ENCODE measurements around the gene MYOM3.
A peak's percentile ranks its signal among the peaks of the same experiment; 100 is the strongest.

The MYOM3 gene

DNA sequence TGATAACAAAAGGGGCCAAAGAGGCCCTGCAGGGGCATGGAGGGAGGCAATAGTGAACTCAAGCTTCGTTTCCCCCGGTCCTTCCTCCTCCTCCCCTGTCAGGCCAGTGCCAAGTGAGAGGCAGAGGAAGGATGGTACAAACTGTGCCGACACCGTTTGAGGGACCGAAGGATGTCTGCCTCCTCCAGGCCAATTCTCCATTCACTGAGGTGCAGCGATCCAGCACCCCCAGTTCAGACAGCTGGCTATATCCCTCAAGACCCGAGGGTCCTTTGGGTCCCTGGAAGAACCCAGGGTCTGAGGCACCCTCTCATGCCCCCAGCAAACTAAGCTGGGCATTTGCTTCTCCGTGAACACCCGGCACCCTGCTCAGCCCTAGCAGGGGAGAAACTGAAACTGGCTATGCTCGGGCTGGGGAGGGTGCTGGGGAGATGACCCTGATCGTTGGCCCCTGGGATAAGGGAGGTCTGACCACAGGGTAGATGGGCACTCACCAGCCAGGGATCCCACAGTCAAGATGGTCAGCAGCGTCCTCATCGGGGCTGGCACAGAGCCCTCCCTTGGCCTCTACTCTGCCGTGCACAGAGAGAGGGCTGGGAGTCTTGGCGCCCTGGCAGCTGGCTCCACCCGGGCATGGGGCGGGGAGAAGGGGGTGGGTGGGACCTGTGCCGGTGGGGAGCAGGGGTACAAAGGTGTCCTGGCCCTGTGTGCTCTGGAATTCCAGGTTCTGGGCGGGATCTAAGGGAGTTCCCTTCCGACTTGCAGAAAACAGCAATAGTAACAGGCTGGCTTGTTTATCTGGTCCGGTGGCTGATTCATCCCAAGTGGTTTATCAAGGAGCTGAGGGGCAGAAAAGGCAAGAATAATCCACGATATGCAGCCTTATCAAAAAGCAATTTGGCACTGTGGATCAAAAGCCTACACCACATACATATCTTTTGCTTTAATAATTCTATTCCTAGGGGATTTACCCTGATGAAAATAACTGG is 30.9 kb upstream of the MYOM3 start, which contains the start of gene IL22RA1:
TSS of gene IL22RA1 (minus strand) at position 595 of the 989 bp plus-strand sequence. CDS start at position 537, 58 bp downstream.
- TF ChIP-seq ZFX (IDR thresholded peaks at IDR 0.05), result no peak
- TF ChIP-seq, protein P1, sequence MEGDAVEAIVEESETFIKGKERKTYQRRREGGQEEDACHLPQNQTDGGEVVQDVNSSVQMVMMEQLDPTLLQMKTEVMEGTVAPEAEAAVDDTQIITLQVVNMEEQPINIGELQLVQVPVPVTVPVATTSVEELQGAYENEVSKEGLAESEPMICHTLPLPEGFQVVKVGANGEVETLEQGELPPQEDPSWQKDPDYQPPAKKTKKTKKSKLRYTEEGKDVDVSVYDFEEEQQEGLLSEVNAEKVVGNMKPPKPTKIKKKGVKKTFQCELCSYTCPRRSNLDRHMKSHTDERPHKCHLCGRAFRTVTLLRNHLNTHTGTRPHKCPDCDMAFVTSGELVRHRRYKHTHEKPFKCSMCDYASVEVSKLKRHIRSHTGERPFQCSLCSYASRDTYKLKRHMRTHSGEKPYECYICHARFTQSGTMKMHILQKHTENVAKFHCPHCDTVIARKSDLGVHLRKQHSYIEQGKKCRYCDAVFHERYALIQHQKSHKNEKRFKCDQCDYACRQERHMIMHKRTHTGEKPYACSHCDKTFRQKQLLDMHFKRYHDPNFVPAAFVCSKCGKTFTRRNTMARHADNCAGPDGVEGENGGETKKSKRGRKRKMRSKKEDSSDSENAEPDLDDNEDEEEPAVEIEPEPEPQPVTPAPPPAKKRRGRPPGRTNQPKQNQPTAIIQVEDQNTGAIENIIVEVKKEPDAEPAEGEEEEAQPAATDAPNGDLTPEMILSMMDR (conservative IDR thresholded peaks at IDR 0.05), result no peak
- H3K27ac ChIP-seq, result peak within 1 kb of the TSS; percentile 32; the same call in 1 of the 2 replicates

DNA sequence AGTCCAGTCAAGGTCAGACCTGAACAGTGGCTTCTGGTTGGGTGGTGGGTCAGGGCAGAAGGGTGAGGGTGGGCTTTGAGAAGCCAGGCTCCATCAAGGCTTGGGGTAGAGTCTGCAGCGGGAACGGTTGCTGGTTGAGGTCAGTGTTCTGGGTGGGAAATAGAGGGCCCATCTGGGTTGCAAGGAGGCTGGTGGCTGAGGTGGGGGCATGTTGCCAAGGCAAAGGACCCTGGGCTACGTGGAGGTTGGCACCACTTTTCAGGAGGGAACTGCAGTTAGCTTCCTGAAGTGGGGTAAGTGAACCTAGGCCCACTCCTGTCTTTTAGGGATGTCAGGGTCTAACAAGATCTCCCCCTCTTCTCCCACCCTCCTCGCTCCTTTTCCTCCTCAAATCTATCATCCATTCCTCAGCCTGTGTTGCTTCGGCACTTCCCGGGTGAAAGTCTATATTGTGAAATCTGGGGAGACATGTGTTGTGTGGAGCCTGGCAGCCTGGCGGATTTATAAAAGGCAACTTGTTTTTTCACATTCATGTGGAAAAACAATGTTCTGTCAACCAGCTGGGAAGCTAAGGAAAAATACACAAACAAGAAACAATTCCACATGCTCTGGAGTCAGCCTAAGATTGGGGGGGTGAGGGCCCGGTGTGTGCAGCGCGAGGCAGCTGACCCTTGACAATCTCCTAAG is 29.5 kb upstream of the MYOM3 start:
- H3K27ac ChIP-seq, result no peak overlapping the region
- TF ChIP-seq, protein P1 (conservative IDR thresholded peaks at IDR 0.05), result no peak
- TF ChIP-seq ZFX (IDR thresholded peaks at IDR 0.05), result no peak

DNA sequence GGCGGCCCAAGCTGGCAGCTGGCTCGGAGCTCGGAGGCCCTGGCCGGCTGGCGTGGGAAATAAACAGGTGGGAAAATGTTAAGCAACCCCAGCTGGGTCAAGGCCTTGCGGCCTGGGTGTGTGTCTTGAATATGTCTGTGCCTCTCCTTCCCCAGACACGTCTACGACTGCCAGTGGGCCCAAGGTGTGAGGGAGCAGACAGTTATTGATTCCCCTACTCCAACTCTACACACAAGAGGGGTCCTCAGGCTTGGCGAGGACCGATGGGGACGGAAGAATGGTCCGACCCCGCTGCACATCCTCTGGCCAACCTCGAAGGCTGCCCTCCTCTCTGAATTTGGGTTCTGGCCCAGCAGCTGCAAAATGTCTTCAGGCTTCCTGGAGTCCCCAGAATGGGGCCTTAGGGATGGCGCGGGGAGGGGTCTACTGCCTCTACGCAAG is 28.8 kb upstream of the MYOM3 start:
- H3K27ac ChIP-seq, result no peak overlapping the region
- TF ChIP-seq, protein P1 (conservative IDR thresholded peaks at IDR 0.05), result no peak
- TF ChIP-seq ZFX (IDR thresholded peaks at IDR 0.05), result no peak

DNA sequence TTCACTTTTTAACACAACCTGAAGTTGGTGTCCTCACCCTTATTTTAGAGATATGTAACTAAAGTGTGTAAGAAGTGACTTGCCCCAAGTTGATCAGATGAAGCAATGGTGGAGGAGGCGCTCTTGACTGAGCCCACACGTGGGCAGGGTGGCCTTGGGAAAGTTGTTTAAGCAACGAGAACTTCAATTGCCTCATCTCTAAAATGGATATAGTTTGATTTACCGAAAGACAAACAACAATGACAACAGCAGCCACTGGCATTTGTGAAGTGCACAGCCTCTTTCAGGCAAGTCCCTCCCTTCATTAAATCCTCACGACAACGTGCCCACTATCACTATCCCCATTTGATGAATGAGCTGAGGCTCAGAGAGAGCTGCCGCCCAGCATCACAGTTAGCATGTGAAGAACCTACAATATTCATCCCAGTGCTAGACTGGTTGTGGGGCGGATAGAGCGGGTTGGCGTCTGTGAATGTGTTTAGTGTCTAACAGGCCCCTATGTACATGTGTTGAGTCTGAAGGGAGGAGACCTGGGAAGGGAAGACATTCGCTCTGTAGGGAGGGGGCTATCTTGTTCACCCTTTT is 28.0 kb upstream of the MYOM3 start:
- TF ChIP-seq, protein P1 (conservative IDR thresholded peaks at IDR 0.05), result no peak
- TF ChIP-seq ZFX (IDR thresholded peaks at IDR 0.05), result no peak

DNA sequence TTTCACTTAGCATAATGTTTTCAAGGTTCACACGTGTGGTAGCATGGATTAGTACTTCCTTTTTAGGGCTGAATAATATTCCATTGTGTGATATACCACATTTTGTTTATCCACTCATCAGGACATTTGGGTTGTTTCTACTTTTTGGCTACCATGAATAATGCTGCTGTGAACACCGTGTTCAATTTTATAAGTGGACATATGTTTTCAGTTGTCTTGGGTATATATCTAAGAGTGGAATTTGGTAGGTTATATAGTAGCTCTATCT is 27.2 kb upstream of the MYOM3 start:
- H3K27ac ChIP-seq, result no peak overlapping the region
- TF ChIP-seq, protein P1 (conservative IDR thresholded peaks at IDR 0.05), result no peak
- no peak for TF ChIP-seq ZFX (IDR thresholded peaks at IDR 0.05)

More for the DNA sequence above, 28.0 kb upstream of the MYOM3 start:
- no peak overlapping the region for H3K27ac ChIP-seq

DNA sequence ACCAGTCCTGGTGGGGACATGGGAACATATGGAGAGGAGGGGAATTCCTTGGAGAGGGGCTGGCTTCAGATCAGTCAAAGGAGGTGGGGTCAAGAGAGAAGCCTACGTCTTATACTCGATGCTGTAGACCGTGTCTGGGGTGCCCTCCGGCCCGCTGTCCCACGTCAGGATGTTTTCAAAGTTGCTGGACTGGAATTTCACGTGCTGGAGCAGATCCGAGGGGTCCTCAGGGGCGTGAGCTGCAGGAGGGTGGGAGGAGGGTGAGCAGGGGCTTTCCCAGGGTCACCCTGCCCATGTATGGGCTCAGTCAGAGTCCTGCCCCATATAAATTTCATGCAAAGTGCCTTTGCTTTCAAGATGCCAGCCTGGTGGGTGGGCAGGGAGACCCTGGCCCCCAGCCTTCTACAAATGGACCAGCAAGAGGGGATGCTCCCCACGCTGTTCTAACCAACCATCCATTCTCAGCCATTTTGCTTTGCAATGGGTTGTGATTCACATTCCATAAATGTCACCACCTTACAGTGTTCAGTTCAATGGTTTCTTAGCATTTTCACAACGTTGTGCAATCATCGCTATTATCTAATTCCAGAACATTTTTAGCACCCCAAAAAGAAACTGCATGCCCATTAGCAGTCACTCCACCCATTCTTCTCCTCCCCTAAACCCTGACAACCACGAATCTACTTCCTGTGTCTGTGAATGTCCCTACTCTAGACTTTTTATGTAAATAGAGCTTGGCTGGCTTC is 26.7 kb upstream of the MYOM3 start:
- no peak overlapping the region for H3K27ac ChIP-seq
- no peak for TF ChIP-seq ZFX (IDR thresholded peaks at IDR 0.05)

DNA sequence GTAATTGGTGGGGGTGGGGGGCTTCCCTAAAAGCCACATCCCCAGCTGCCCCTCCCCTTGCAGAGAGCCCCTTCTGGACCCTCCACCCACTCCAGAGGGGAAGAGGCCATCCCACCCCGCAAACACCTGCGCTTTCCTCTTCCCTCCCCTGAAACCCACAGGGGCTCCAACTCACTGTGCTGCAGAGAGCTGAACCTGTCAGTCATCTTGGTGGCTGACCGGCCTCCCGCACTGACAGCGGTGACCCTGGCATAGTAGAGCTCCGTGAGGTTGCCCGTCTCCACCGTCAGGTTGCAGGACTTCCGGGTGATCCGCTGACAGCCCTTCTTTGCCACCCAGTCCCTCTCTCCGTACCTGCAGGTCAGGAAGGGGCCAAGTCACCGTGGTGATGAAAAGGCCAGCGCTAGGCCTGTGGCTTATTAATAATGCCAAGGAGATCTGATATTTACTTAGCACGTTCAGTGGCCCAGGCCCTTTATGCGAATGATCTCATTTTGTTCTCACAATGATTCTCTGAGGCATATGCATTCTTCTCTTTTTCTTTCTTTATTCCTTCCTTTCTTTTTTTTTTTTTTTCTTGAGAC is 25.1 kb upstream of the MYOM3 start:
- no peak for TF ChIP-seq ZFX (IDR thresholded peaks at IDR 0.05)
- TF ChIP-seq, protein P1 (conservative IDR thresholded peaks at IDR 0.05), result no peak
- H3K27ac ChIP-seq, result no peak overlapping the region
